Smooth muscle cell (in vitro differentiated cells): ENCODE results near the gene MSH3. TPM values are rescaled to one million over a fixed set of nuclear protein-coding genes. Genes with fewer than 3 reads are reported as not detected.

Source experiments
- DNase-seq: peaks from one replicate; lab custom pipeline; 2025; ENCODE audit not compliant: unreplicated experiment; lab: John Stamatoyannopoulos, UW
- H2AFZ ChIP-seq: fragments of 200-600 bp; sonication (generic); 2 replicates; pipeline ENCODE4 v1.6.0; 2016; ENCODE audit warnings: antibody characterized with exemption, low read depth, mild to moderate bottlenecking
- H3F3A ChIP-seq: fragments of 200-600 bp; sonication (generic); 2 replicates; pipeline ENCODE4 v1.6.0; 2017; ENCODE audit warnings: antibody characterized with exemption, low read depth
- H3K27ac ChIP-seq: fragments of 200-600 bp; sonication (generic); 2 replicates; pipeline ENCODE4 v1.5.1; 2016; ENCODE audit warnings: low read depth, mild to moderate bottlenecking
- H3K27me3 ChIP-seq: fragments of 200-600 bp; sonication (generic); 2 replicates; pipeline ENCODE4 v1.6.1; 2016; ENCODE audit warnings: low read depth, mild to moderate bottlenecking
- H3K36me3 ChIP-seq: fragments of 200-600 bp; sonication (generic); 2 replicates; pipeline ENCODE4 v1.5.1; 2016; ENCODE audit warnings: low read depth
- H3K4me1 ChIP-seq: fragments of 200-600 bp; sonication (generic); 2 replicates; pipeline ENCODE4 v1.5.1; 2016; ENCODE audit warnings: low read depth
- H3K4me2 ChIP-seq: fragments of 200-600 bp; sonication (generic); 2 replicates; pipeline ENCODE4 v1.6.0; 2016; ENCODE audit warnings: mild to moderate bottlenecking
- H3K4me3 ChIP-seq: fragments of 200-600 bp; sonication (generic); 2 replicates; pipeline ENCODE4 v1.5.1; 2016; ENCODE audit warnings: mild to moderate bottlenecking
- H3K79me2 ChIP-seq: fragments of 200-600 bp; sonication (generic); 2 replicates; pipeline ENCODE4 v1.6.0; 2016; ENCODE audit warnings: low read depth, mild to moderate bottlenecking
- H3K9ac ChIP-seq: fragments of 200-600 bp; sonication (generic); 2 replicates; pipeline ENCODE4 v1.6.0; 2016; ENCODE audit warnings: low read depth
- H3K9me3 ChIP-seq: fragments of 200-600 bp; sonication (generic); replicated peaks from 2 replicates; pipeline ENCODE4 v1.5.1; 2016; ENCODE audit warnings: low read depth
- H4K20me1 ChIP-seq: fragments of 200-600 bp; sonication (generic); 2 replicates; pipeline ENCODE4 v1.6.0; 2016; ENCODE audit warnings: low read depth
- CTCF ChIP-seq: fragments of 200-600 bp; sonication (generic); IDR thresholded peaks from 2 replicates; pipeline ENCODE4 v1.5.1; 2017; ENCODE audit warnings: borderline replicate concordance, mild to moderate bottlenecking, antibody characterized with exemption; ENCODE audit not compliant: insufficient read depth, poor library complexity, severe bottlenecking
- WGBS: methylation state at CpG from one replicate; pipeline ENCODE4 v1.1.7; 2016; ENCODE audit warnings: low lambda C conversion rate; 5-methylcytosine and 5-hydroxymethylcytosine counted together
- polyA plus RNA-seq: library from polyadenylated mRNA; unstranded; fragments of >200 nt; fragmentation: Nextera tagmentation; extraction: Ambion mirVana; gene quantifications from 2 replicates; pipeline ENCODE4 v1.2.1, GENCODE V29; 2016
- total RNA-seq: library from RNA; depleted of rRNA; stranded (reverse); fragments of >200 nt; gene quantifications from 2 replicates; pipeline ENCODE4 v1.2.3, GENCODE V29; 2014

The MSH3 gene
- total and polyA plus RNA-seq, 2 experiments from 2014 or later = 5.1 to 12.6 TPM

GRCh38 chr5:80777347-80778287 lies 123.2 kb downstream of the MSH3 start:
- Histone ChIP-seq H3K36me3 (no peaks in the 10 kb centered on the region), H3K79me2 (no peaks in the 10 kb centered on the region), H3K27me3 (no peaks in the 10 kb centered on the region), H3K9ac (no peak overlapping the region), H3K4me2 (no peak overlapping the region), H2AFZ (no peak overlapping the region), H3K4me3 (no peak overlapping the region), H3K9me3 (no peaks in the 10 kb centered on the region), H3F3A (no peaks in the 10 kb centered on the region), H3K4me1 (no peaks in the 10 kb centered on the region), H3K27ac (no peak overlapping the region), H4K20me1 (no peaks in the 10 kb centered on the region)
- TF ChIP-seq CTCF = no peak
- no peak for DNase-seq
- WGBS = over 99% methylated on average over 4 of the region's 4 CpGs

GRCh38 chr5:80780024-80780423 lies 125.6 kb downstream of the MSH3 start:
- H3K27ac ChIP-seq = no peak overlapping the region
- DNase-seq = no peak
- H3K4me2 ChIP-seq = no peak overlapping the region
- no peak overlapping the region for H3K4me3 ChIP-seq
- H3F3A ChIP-seq = no peaks in the 10 kb centered on the region
- H3K4me1 ChIP-seq = no peaks in the 10 kb centered on the region
- H3K27me3 ChIP-seq = no peaks in the 10 kb centered on the region
- no peak overlapping the region for H3K9ac ChIP-seq
- H2AFZ ChIP-seq = no peak overlapping the region
- H3K9me3 ChIP-seq = no peaks in the 10 kb centered on the region
- WGBS = 97% methylated on average over 2 of the region's 2 CpGs
- H3K79me2 ChIP-seq = no peaks in the 10 kb centered on the region
- H3K36me3 ChIP-seq = peaks cover 3% of the 10 kb centered on the region
- no peaks in the 10 kb centered on the region for H4K20me1 ChIP-seq
- TF ChIP-seq CTCF = no peak

GRCh38 chr5:80780761-80781285 lies 126.4 kb downstream of the MSH3 start:
- 92% methylated on average over 8 of the region's 8 CpGs for WGBS
- no peak for DNase-seq
- no peaks in the 10 kb centered on the region for H3K4me1 ChIP-seq
- no peak overlapping the region for H3K27ac ChIP-seq
- H3K27me3 ChIP-seq = no peaks in the 10 kb centered on the region
- no peaks in the 10 kb centered on the region for H3F3A ChIP-seq
- no peak overlapping the region for H3K4me2 ChIP-seq
- TF ChIP-seq CTCF = no peak
- H2AFZ ChIP-seq = no peak overlapping the region
- no peaks in the 10 kb centered on the region for H4K20me1 ChIP-seq
- no peak overlapping the region for H3K9ac ChIP-seq
- no peaks in the 10 kb centered on the region for H3K79me2 ChIP-seq
- peaks cover 3% of the 10 kb centered on the region for H3K36me3 ChIP-seq
- no peaks in the 10 kb centered on the region for H3K9me3 ChIP-seq
- no peak overlapping the region for H3K4me3 ChIP-seq
